NCI-H226 (cell line): Measurements from ENCODE around the gene SLC6A18.

Experiments
- DNase-seq: peaks from one replicate; pipeline ENCODE4 v3.0.0-alpha.2; 2015

SLC6A18 gene

GRCh38 chr5:1203968-1204692 lies 21.1 kb upstream of the SLC6A18 start:
- no peak for DNase-seq

GRCh38 chr5:1204693-1205242 lies 20.4 kb upstream of the SLC6A18 start:
- DNase-seq = no peak

GRCh38 chr5:1205255-1206180 lies 19.7 kb upstream of the SLC6A18 start:
- no peak for DNase-seq

- no peak for DNase-seq
Measured at GRCh38 chr5:1206521-1207412, 18.4 kb upstream of the SLC6A18 start.

- no peak for DNase-seq
Measured at GRCh38 chr5:1207555-1207954, 17.6 kb upstream of the SLC6A18 start.

- no peak for DNase-seq
Measured at GRCh38 chr5:1208221-1208742, 16.9 kb upstream of the SLC6A18 start.

GRCh38 chr5:1208743-1209488 lies 16.3 kb upstream of the SLC6A18 start:
- DNase-seq = no peak

- no peak for DNase-seq
Measured at GRCh38 chr5:1209489-1209852, 15.7 kb upstream of the SLC6A18 start.

GRCh38 chr5:1209896-1210776 lies 15.0 kb upstream of the SLC6A18 start:
- DNase-seq = no peak

GRCh38 chr5:1210832-1211251 lies 14.3 kb upstream of the SLC6A18 start:
- no peak for DNase-seq

GRCh38 chr5:1211701-1212100 lies 13.5 kb upstream of the SLC6A18 start:
- no peak for DNase-seq

GRCh38 chr5:1212271-1212670 lies 12.9 kb upstream of the SLC6A18 start:
- no peak for DNase-seq

GRCh38 chr5:1212881-1213280 lies 12.3 kb upstream of the SLC6A18 start:
- no peak for DNase-seq

- no peak for DNase-seq
Measured at GRCh38 chr5:1213508-1214162, 11.5 kb upstream of the SLC6A18 start.

- no peak for DNase-seq
Measured at GRCh38 chr5:1214163-1214935, 10.8 kb upstream of the SLC6A18 start.

- no peak for DNase-seq
Measured at GRCh38 chr5:1214936-1215220, 10.3 kb upstream of the SLC6A18 start.

GRCh38 chr5:1215320-1216096 lies 9.7 kb upstream of the SLC6A18 start:
- DNase-seq = no peak

GRCh38 chr5:1216211-1216917 lies 8.8 kb upstream of the SLC6A18 start:
- DNase-seq = no peak
